ENCODE measurements around the gene MPZL3.

MPZL3 gene

DNA sequence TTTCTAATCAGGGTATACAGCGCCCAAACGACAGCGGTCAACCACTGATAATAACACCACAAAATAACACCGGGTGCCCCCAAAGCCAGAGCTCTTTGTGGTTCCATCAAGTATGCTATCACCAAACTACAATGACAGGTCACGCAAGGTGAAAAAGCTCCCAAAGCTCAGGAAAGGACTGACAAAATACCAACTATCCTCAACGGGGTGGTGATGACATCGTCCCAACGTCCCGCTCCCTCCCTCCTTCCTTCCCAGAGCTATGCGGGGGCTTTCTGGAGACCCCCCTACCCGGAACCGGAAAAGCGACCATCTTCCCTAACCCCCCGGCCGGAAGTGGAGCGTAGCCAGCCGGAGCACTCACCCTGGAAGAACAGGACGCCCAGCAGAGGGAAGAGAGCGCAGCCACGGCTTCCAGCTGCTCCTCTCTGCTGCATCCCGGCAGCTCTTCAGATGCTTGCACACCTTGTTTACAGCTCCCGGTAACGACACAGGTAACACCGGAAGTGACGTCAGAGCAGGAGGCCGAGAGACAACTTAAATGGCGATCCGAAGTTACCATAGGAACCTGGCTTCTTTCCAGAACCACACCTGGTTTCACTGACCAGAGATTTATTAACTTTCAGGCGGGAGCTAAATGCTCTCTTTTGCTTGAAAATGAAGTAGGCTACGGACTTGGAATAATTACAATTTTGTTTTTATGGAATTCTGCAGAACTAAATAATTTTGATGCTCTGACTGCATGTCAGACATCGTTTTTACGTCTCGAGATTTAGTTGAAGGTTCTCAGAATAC lies at the start of gene MPZL3:
MPZL3 (minus strand) TSS at position 508 of the 795 bp plus-strand sequence; CDS start at position 437, 71 bp downstream.
- H3K4me3 ChIP-seq (ENCODE audit: low read depth, low read length): peak within 1 kb of the TSS; percentile 94
- TF ChIP-seq, protein P1, sequence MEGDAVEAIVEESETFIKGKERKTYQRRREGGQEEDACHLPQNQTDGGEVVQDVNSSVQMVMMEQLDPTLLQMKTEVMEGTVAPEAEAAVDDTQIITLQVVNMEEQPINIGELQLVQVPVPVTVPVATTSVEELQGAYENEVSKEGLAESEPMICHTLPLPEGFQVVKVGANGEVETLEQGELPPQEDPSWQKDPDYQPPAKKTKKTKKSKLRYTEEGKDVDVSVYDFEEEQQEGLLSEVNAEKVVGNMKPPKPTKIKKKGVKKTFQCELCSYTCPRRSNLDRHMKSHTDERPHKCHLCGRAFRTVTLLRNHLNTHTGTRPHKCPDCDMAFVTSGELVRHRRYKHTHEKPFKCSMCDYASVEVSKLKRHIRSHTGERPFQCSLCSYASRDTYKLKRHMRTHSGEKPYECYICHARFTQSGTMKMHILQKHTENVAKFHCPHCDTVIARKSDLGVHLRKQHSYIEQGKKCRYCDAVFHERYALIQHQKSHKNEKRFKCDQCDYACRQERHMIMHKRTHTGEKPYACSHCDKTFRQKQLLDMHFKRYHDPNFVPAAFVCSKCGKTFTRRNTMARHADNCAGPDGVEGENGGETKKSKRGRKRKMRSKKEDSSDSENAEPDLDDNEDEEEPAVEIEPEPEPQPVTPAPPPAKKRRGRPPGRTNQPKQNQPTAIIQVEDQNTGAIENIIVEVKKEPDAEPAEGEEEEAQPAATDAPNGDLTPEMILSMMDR (IDR thresholded peaks at IDR 0.05; ENCODE audit: low read depth, low read length): no peak

GRCh38 chr11:118301600-118302195 lies 49.5 kb upstream of the MPZL3 start:
- H3K9me3 ChIP-seq (ENCODE audit: severe bottlenecking): no peaks in the 10 kb centered on the region
- no peak overlapping the region for H3K27ac ChIP-seq
- no peaks in the 10 kb centered on the region for H3K27me3 ChIP-seq (ENCODE audit: insufficient read depth, low read depth, severe bottlenecking)
- no peak for DNase-seq
- H3K4me3 ChIP-seq (ENCODE audit: low read depth, low read length): no peak overlapping the region
- TF ChIP-seq, protein P1 (IDR thresholded peaks at IDR 0.05; ENCODE audit: low read depth, low read length): no peak
- H3K36me3 ChIP-seq: no peaks in the 10 kb centered on the region

More for the DNA sequence above, at the start of gene MPZL3:
- Histone ChIP-seq H3K27me3 (ENCODE audit: insufficient read depth, low read depth, severe bottlenecking) (no peaks in the 10 kb centered on the region), H3K36me3 (no peaks in the 10 kb centered on the region), H3K9me3 (ENCODE audit: severe bottlenecking) (no peaks in the 10 kb centered on the region), H3K27ac (peak within 1 kb of the TSS; percentile 96)
- peak; percentile 76 for DNase-seq

GRCh38 chr11:118295815-118296454 lies 43.8 kb upstream of the MPZL3 start:
- Histone ChIP-seq H3K9me3 (ENCODE audit: severe bottlenecking) (no peaks in the 10 kb centered on the region), H3K27me3 (ENCODE audit: insufficient read depth, low read depth, severe bottlenecking) (no peaks in the 10 kb centered on the region), H3K36me3 (no peaks in the 10 kb centered on the region), H3K4me3 (ENCODE audit: low read depth, low read length) (no peak overlapping the region), H3K27ac (no peak overlapping the region)
- peak; percentile 28 for DNase-seq
- TF ChIP-seq, protein P1 (IDR thresholded peaks at IDR 0.05; ENCODE audit: low read depth, low read length): peak; percentile 62

- TF ChIP-seq, protein P1 (IDR thresholded peaks at IDR 0.05; ENCODE audit: low read depth, low read length): no peak
- H3K27me3 ChIP-seq (ENCODE audit: insufficient read depth, low read depth, severe bottlenecking): no peaks in the 10 kb centered on the region
- H3K27ac ChIP-seq: no peak overlapping the region
- no peak overlapping the region for H3K4me3 ChIP-seq (ENCODE audit: low read depth, low read length)
- H3K9me3 ChIP-seq (ENCODE audit: severe bottlenecking): no peaks in the 10 kb centered on the region
- H3K36me3 ChIP-seq: no peaks in the 10 kb centered on the region
- DNase-seq: no peak
These were observed 43.0 kb upstream of the MPZL3 start for GRCh38 chr11:118295199-118295598.

- no peaks in the 10 kb centered on the region for H3K36me3 ChIP-seq
- no peaks in the 10 kb centered on the region for H3K27me3 ChIP-seq (ENCODE audit: insufficient read depth, low read depth, severe bottlenecking)
- DNase-seq: no peak
- TF ChIP-seq, protein P1 (IDR thresholded peaks at IDR 0.05; ENCODE audit: low read depth, low read length): no peak
- no peaks in the 10 kb centered on the region for H3K9me3 ChIP-seq (ENCODE audit: severe bottlenecking)
- no peak overlapping the region for H3K4me3 ChIP-seq (ENCODE audit: low read depth, low read length)
- no peak overlapping the region for H3K27ac ChIP-seq
These were observed 41.9 kb upstream of the MPZL3 start for GRCh38 chr11:118294053-118294452.

Data from WERI-Rb-1 (cell line).